Omental fat pad (tissue), 4 donors: ENCODE data around the gene KAZALD1. TPM values are rescaled to one million over a fixed set of nuclear protein-coding genes. Genes with fewer than 3 reads are reported as not detected.

Experiments used
- ATAC-seq: fragments of 150-250 bp; one replicate; pipeline ENCODE4 v1.9.1; 2016; ENCODE audit warnings: mild to moderate bottlenecking, moderate library complexity; ENCODE audit not compliant: low FRiP score
- DNase-seq: peaks from one replicate; pipeline ENCODE4 v3.0.0-alpha.2; 2019; ENCODE audit warnings: low spot score
- CTCF ChIP-seq, 3 donors: fragments of 450-650 bp; IDR thresholded peaks; one replicate each; pipeline ENCODE4 v1.5.1; 2016 to 2017; ENCODE audit warnings: antibody characterized with exemption in 3 of 3, mild to moderate bottlenecking in 3 of 3, moderate library complexity in 2 of 3
- total RNA-seq, 4 donors: library from RNA; depleted of rRNA; stranded (reverse); fragments of >200 nt; gene quantifications; one replicate each; pipeline ENCODE4 v1.1.0, GENCODE V29; 2016

The KAZALD1 gene
- total RNA-seq, 4 donors from 2014 or later: 0.72 to 15.0 (median 1.6) TPM

- DNase-seq (no peak), ATAC-seq (no peak)
- no peak for TF ChIP-seq CTCF (IDR thresholded peaks at IDR 0.05)
Measured at GRCh38 chr10:101069441-101069840, 7.7 kb downstream of the KAZALD1 start.

- no peak for TF ChIP-seq CTCF (IDR thresholded peaks at IDR 0.05)
- DNase-seq: no peak
- no peak for ATAC-seq
Measured at GRCh38 chr10:101070098-101070497, 8.3 kb downstream of the KAZALD1 start.

GRCh38 chr10:101071267-101071884 lies 9.6 kb downstream of the KAZALD1 start:
- DNase-seq: no peak
- no peak for TF ChIP-seq CTCF (IDR thresholded peaks at IDR 0.05)
- no peak for ATAC-seq

GRCh38 chr10:101071885-101072433 lies 10.2 kb downstream of the KAZALD1 start:
- DNase-seq (no peak), ATAC-seq (no peak)
- no peak for TF ChIP-seq CTCF (IDR thresholded peaks at IDR 0.05)

- no peak for DNase-seq
- no peak for ATAC-seq
- no peak for TF ChIP-seq CTCF (IDR thresholded peaks at IDR 0.05)
Measured at GRCh38 chr10:101072923-101073322, 11.1 kb downstream of the KAZALD1 start.

GRCh38 chr10:101073631-101074030 lies 11.8 kb downstream of the KAZALD1 start:
- no peak for ATAC-seq
- no peak for TF ChIP-seq CTCF (IDR thresholded peaks at IDR 0.05)

GRCh38 chr10:101075775-101076174 lies 14.0 kb downstream of the KAZALD1 start:
- no peak for TF ChIP-seq CTCF (IDR thresholded peaks at IDR 0.05)
- DNase-seq: no peak
- no peak for ATAC-seq

More at GRCh38 chr10:101073631-101074030, 11.8 kb downstream of the KAZALD1 start:
- no peak for DNase-seq
